GM15510 (cell line): ENCODE data around the gene FHAD1.

Experiments
- POLR2A ChIP-seq: IDR thresholded peaks from 3 replicates; pipeline ENCODE4 v1.6.1; 2011; ENCODE audit warnings: borderline replicate concordance; ENCODE audit not compliant: insufficient read length; ENCODE audit errors: extremely low read depth

FHAD1 gene

DNA sequence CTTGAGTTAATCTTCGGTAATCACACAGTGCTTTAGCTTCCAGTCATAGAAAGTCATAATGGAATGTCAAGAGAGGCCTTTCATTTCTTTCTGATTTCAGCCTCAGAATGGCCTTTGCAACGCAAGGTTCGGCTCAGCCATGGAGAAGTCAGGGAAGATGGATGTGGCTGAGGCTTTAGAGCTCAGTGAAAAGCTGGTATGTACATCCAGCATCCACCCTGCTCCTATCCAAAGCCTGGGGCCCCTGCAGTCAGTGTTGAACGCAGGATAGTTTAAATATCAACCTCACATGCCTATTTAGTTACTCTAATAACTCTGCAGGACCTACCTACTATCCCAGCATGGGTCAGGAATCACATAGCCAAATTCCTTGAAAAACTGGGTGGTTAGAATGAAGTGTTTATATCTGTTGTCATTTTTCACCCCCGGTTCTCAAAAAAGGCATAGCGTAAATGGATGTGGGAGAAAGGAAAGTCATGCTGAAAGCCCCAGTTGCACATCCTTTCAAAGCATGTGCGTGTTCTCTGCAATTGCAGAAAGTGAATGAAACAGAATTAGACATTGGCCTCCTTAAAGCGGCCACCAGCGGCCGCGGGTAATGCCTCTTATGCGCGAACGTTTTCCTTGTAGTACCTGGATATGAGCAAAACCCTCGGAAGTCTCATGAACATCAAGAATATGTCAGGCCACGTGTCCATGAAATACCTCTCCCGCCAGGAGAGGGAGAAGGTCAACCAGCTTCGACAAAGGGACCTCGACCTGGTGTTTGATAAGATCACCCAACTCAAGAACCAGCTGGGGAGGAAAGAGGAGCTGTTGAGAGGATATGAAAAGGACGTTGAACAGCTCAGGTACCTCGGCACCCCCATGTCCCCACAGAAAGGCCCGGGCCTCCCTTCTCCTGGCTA is 133.8 kb downstream of the FHAD1 start:
- no peak for TF ChIP-seq POLR2A

DNA sequence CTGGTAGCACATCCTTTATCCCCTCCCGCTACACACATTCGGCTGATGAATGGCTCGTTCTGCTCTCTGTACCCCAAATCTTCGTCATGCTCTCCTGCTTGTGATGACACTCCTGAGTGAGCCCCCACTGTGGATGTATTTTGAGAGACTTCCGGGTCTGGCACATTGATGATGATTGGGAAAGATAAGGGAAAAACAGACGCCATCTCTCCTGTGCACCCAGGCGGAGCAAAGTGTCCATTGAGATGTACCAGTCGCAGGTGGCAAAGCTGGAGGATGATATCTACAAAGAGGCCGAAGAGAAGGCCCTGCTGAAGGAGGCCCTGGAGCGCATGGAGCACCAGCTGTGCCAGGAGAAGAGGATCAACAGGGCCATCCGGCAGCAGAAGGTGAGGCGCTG is 134.8 kb downstream of the FHAD1 start:
- no peak for TF ChIP-seq POLR2A

DNA sequence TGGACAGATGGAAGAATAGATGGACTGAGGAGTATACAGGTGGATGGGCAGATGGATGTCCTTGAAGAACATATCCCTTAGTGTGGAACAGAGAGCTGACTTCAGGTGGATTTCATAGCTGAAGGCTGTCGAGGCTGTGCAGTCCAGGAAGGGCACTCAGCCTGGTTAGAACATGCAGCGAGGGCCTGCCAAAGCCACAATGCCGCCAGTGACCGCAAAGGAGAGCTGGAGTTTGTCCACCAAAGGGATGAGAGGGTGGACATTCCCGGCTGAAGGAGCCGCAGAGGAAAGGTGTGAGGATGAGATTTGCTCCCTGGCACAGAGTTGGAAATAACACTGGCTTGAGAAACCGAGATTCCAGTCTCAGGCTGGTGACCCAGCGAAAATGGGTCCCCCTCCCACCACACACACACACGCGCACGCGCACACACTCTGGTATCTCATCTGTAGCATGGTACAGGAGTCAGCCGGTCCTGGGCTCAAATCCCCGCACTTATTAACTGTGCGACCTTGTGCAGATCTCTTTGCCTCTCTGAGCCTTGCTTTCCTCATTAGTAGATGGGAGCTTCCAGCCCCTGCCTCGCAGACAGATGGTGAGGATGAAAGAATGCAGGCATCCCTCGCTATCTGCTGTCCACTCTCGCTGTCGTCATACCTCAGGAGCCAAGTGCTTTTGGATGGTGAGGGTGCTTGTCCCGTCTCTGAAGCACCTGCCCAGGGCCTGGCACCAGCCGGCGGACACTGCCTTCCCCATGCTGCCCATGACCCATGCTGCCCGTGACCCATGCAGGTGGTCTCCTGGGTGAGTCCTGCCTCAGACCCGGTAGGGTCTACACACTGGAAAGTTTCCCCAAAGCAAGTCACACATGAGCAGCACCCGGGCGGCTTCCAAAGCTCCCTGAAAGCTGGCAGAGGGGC is 135.8 kb downstream of the FHAD1 start:
- no peak for TF ChIP-seq POLR2A

DNA sequence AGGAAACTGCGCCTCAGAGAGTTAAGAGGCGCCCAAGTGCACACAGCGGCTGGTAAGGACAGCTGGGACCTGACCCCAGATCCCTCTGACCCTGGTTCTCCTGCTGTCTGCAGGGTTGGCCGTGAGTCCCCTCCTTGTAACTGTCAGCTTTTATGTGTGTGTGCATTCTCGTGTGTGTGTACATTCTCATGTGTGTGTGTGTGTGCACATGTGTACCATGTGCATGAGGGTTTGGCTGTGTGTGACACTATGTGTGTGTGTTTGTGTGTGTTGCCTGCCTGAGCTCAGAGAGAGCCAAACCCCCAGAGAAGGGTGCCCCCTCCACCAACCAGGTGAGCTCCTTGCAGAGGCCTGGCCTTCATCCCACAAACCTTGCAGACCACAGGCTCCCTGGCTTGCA is 136.8 kb downstream of the FHAD1 start:
- no peak for TF ChIP-seq POLR2A

DNA sequence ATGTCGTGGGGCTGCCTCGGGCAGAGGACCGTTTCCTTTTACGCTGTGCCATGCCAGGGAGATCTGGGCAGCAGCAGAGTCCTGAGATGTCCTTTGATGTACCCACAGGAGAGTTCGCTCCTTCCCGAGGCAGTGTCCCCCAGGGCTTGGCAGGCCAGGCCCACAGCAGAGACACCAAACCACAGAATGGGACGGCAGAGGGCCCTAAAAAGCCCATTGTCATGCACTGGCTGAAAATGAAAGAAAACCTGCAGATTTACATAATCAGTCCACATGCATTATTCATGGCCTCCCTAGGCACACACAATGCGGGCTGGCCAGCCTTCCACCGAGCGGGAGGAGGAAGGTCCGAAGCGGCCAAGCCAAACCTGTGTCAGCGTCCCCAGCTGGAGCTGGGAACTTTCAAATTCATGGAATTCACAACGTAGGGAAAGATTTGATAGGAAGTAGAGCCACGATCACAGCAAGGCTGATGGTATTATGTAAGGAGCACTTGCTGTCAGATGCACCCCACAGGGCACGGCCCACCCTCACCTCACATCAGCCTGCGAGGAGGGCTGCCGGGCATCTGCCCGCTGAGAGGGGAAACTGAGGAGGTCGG is 137.4 kb downstream of the FHAD1 start:
- no peak for TF ChIP-seq POLR2A

DNA sequence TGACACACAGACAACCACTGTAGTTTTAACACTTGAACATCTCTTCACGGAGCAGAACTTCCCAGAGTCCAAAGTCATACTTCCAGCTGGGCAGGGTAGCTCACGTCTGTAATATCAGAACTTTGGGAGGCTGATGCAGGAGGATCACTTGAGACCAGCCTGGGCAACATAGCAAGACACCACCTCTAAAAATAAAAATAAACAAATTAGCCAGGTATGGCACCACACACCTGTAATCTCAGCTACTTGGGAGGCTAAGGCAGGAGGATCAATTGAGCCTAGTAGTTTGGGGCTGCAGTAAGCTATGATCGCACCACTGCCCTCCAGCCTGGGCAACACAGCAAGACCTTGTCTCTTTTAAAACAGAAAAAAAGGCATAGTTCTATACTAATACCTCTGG is 138.4 kb downstream of the FHAD1 start:
- no peak for TF ChIP-seq POLR2A

DNA sequence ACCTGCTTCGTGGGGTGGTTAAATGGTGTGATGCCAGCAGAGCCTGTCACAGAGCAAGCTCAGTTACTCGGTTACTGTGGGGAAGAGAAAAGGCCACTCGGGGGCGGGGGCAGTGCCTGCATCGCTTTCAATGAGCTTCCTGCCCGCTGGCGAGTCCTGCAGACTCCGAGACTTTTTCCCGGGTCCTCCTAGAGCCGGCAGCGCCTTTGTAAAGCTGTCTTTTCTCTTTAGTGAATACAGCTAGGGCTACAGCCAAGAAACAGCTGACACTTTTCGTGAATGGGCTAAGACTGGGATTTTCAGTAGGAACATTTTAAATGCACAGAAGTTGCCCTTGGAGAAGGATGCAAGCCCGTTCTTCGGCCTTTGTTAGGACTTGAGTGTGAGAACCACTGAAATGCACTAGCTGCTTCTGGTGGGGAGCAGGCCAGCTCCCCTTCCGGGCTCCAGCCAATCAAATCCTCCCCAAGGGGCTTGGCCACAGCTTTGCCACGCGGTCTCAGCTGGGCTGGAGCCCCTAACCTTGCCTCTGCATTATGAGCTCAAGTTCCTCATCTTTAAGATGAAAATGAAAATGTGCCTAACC is 139.2 kb downstream of the FHAD1 start:
- no peak for TF ChIP-seq POLR2A

DNA sequence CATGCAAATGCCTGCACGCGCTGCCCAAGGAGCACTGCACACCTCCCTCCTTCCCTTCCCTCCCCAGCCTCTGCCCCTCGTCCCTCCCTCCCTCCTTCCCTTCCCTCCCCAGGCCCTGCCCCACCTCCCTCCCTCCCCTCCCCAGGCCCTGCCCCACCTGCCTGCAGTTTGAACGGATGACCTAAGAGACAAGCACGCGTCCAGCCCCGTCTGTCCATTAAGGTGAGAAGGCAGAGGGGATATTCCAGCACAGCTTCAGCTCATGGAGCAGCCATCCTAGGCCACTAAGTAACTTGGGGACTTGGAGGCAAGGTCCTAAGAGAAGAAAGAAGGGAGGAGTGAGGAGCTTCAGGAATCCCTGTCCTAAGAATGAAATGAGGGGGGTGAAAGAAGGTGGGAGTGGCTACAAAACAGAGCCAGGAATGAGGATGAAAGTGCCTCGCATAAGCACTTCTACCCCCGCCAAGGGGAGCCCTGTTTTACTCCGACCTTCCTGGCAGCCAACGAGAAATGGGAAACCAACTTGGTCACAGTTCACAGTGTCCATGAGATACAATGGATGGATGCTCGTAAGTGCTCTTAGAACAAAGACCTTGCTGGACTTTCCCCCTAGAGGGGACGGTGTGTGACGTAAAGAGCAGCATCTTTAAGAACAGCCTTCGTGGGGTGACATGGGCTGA is 141.3 kb downstream of the FHAD1 start:
- no peak for TF ChIP-seq POLR2A

DNA sequence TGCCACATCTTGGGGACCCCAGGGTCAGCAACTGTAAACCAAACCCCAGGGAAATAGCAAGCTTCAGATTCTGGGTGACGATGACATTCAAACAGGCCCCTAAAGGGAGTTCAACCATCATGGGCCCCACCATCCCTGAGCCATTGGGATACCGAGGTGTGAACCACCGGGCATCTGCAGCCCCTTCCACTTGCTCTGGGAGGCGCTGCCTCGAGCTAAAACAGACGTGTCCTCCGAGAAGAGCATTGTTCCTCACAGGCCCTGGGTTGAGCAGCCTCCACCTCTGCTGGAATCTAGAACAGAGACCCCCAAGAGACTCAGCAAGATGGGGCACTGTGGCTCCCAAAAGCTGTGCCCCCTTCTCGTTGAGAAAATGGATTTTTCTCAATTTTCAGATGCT is 143.6 kb downstream of the FHAD1 start:
- TF ChIP-seq POLR2A = no peak

DNA sequence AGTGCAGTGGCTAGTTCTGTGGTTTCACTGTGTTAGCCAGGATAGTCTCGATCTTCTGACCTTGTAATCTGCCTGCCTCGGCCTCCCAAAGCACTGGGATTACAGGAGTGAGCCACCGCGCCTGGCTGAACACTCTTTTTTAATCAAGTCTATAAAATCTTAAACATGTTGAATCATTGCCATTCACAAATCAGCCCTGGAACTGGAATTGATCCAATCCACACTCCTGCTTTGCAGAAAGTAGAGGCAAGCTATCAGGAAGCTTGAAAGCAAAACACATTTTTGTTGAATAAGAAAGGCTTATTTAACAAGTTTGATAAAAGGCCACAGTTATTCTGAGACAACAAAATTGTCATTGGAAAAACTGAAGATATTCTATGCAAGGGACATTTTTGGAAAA is 144.3 kb downstream of the FHAD1 start:
- no peak for TF ChIP-seq POLR2A

DNA sequence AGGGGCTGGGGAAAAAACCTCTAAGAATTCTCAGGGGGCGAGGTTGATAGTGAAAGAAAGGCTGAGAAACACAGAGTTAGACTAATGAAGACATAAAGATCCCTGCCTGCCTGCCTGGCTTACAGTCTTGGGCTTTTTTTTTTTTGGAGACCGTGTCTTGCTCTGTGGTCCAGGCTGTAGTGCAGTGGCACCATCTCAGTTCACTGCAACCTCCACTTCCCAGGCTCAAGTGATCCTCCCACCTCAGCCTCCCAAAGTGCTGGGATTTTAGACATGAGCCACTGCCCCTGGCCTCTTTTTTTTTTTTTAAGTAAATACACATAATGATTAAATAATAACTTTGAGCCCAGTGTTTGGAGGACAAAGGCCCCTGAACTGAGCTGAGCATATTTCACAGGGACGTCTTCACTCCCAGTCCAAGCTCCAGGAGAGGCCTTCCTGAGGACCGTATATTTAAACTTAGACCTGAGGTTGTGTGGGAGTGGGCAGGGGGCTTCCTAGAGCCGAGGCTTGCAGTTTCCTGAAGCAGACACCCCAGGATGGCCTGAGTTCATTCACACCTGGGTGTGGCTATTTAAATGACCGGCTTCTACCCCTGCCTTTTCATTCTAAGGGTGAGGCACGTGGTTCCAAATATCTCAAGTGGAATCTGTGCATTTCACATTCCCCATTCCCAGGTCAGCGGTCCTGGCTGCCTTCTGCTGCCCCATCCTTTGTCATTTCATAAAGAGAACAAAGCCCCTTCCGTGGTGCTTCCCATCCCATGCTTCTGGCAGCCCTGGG is 146.6 kb downstream of the FHAD1 start:
- TF ChIP-seq POLR2A = no peak

DNA sequence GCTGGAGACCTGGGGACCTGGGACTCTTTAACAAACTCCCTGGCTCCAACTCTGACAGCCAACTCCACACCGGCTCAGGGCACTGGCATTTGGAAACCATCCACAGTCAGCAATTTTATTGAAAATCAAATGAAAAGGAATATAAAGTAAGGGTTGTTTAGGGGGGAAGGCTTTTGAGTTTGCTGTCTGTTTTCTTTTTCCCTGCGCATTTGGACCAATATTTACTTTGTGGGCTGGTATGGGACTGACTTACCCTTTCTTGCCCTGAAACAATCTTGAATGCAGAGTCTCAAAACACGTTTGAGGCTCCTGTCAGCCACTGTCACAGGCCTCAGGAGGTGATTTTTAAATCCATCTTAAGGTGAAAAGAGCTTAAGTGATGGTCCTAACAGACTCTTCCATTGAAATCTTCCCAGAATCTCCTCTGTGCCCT is 147.3 kb downstream of the FHAD1 start:
- no peak for TF ChIP-seq POLR2A

DNA sequence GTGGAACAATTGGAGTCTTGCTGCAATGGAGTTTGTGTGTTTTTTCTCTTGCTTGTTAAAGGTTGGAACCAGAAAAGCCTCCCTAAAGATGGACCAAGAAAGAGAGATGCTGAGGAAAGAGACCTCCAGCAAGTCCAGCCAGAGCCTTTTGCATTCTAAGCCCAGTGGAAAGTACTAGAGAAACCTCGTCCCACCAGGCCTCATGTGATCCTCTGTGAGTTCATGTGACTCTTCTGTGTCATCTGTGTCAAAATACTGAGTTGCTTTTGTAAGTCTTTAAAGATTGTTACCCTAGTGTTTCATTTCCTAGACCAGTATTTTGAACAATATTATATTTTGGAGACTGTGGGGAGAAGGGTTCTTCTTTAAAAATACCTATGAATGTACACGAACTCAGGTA is 150.2 kb downstream of the FHAD1 start:
- no peak for TF ChIP-seq POLR2A
